Eye (tissue), 1 donor: ENCODE measurements around the gene DYNLT1.
"Not testable (repeated sequence)": the region's sequence is repeated elsewhere in the genome, so short reads cannot be mapped to it uniquely, and the experiment has no call there.

Experiments used
- DNase-seq: peaks from one replicate; pipeline ENCODE4 v3.0.0-alpha.2; 2015

Gene DYNLT1

GRCh38 chr6:158662954-158663624 lies 18.5 kb upstream of the DYNLT1 start:
- peak; percentile 68 for DNase-seq

- no peak for DNase-seq
Measured at GRCh38 chr6:158662607-158662953, 18.0 kb upstream of the DYNLT1 start.

DNA sequence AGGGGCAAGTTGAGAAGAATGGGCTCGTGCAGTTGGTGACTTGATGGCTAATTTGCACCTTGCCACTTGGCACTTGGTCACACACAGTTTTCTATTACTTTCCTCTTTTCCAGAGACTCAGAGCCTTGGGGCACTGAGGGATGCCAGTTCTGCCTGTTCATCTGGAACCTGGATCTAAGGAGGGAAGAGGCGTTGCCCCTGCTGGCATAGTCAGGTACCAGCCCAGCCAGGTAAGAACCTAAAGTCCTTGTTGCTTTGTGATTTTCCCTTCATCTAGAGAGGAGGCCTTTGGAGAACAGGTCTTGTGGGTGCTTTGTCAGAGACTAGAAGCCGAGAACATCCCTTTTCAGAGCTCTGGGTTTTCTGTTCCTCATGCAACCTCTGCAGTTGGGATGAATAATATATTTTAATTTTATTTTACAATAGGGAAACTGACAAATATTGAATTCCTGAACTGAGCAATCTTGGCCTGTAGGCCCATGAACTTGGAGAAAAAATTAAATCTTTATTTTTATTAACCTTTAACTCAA lies 16.7 kb upstream of the DYNLT1 start:
- DNase-seq = no peak

DNA sequence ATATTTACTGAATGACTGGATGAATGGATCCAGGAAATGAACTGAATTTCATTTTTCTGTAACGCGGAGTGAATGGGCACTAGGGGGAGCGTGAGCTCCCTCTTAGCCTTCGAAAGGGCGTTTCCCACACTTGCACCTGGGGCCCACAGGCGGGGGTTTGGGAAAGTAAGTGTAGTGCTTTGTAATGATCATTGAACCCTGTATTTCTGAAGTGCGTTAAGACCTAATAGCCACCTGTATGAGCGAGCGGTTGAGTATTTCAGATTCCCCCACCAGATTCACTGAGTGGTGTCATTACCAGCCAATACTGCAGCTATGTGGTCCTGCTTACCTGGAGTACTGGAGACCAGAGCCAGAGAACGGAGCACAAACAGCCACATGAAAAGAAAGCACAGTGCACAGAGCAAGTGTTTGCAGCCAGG lies 15.8 kb upstream of the DYNLT1 start:
- DNase-seq = no peak

GRCh38 chr6:158656986-158657385 lies 12.4 kb upstream of the DYNLT1 start:
- not testable (repeated sequence) for DNase-seq

- DNase-seq = no peak
Measured at GRCh38 chr6:158655569-158656450, 11.3 kb upstream of the DYNLT1 start.

DNA sequence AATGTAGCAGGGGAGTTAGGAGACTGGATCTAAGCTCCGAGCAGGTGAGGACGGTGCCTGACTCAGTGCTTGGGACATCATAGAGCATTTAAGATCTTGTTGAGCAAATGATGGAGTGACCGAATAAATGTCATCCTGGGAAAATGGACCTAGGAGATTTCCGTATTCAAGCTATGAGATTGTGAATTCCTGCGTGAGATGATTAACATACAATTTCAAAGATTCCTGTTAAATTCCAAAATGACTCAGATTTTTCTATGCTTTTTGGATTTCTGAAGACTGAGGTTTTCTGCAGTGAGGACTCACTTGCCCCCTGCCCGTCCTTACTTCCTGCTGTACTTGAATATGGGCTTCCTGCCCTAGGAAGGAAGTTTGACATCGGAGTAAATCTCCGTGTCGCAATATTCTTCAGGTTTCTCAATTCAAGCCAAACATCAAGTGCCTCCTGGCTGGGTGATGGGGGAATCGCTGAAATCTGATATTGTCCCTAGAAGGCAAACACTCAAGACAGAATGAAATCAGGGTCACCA lies 10.5 kb upstream of the DYNLT1 start:
- DNase-seq = no peak

DNA sequence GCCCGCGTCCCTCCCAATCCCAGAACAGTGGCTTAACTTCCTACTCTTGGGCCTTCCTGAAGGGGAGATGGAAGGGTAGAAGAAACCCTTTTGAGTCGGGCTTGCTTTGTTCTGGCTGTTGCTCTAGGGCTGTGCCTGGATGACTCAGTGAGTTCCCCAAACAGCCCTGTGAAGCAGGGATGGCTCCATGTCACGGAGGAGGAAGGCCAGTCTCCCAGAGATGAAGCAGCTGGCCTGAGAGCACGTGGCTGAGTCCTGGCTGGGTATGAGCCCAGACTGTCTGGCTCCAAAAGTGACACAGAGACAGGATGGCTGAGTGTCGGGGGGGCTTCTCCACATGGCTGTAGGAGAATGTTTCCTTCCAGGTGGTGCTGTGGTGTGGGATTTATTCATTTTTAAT lies 10.0 kb upstream of the DYNLT1 start:
- DNase-seq = no peak

- no peak for DNase-seq
Measured at GRCh38 chr6:158653577-158654354, 9.2 kb upstream of the DYNLT1 start.

DNA sequence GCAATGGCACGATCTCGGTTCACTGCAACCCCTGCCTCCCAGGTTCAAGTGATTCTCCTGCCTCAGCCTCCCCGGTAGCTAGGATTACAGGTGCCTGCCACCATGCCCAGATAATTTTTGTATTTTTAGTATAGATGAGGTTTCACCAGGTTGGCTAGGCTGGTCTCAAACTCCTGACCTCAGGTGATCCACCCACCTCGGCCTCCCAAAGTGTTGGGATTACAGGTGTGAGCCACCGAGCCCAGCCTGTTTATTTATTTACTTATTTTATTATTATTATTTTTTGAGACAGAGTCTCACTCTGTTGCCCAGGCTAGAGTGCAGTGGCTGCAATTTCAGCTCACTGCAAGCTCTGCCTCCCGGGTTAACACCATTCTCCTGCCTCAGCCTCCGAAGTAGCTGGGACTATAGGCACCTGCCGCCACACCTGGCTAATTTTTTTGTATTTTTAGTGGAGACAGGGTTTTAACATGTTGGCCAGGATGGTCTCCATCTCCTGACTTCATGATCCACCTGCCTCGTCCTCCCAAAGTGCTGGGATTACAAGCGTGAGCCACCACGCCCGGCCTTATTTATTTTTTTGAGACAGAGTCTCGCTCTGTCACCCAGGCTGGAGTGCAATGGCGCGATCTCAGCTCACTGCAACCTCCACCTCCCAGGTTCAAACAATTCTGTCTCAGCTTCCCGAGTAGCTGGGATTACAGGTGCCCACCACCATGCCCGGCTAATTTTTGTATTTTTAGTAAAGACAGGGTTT lies 7.6 kb upstream of the DYNLT1 start:
- DNase-seq = not testable (repeated sequence)

DNA sequence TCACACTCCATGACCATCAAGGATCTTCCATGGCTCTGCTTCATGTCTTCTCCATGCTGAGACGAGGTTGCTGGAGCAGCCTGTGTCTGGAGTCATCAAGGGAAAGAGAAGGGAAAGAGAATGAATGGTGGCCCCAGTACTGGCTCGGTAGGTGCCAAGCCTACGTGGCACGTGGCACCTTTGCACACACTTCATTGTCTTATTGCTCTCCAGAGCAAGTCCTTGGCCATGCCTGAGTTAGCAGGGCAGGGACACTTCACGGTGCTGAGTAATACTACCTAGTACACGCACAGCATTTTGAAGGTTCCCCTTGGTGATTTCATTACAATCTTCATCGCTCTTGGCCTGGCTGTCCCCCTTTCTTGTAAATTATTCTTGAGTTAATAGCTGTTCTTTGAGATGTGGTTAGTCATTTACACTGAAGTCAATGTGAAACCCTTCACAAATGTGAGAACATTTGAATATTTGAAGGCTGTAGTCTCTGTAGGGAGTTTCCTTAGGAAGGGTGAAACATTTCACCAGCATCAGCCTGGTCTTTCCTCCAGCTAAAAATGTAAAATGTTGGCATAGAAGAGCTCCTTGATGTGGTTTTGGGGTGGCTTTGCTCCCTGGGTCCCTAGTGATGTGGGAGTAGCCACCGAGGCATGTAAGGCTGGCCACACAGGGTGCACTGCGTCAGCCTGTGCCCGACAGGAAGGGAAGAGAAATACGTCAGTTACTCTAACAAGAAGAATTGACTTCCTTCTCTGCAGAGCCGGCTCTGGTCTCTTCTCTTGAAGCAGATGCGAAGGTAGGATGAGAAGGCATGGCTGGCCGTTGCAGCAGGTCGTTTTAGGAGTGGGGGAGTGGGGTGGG lies 5.0 kb upstream of the DYNLT1 start, which contains the start of gene SYTL3:
Gene SYTL3 (plus strand): TSS at position 766 of the 855 bp plus-strand sequence. CDS start 13,215 bp downstream, outside the sequence.
- DNase-seq = no peak

- DNase-seq = no peak
Measured at GRCh38 chr6:158648682-158649131, 4.2 kb upstream of the DYNLT1 start.

- DNase-seq = no peak
Measured at GRCh38 chr6:158647501-158647900, 3.0 kb upstream of the DYNLT1 start.

GRCh38 chr6:158646023-158646910 lies 1.7 kb upstream of the DYNLT1 start:
- DNase-seq = no peak

- no peak for DNase-seq
Measured at GRCh38 chr6:158645064-158646022, 800 bp upstream of the DYNLT1 start.

GRCh38 chr6:158643836-158644230 lies 710 bp downstream of the DYNLT1 start:
- no peak for DNase-seq

DNA sequence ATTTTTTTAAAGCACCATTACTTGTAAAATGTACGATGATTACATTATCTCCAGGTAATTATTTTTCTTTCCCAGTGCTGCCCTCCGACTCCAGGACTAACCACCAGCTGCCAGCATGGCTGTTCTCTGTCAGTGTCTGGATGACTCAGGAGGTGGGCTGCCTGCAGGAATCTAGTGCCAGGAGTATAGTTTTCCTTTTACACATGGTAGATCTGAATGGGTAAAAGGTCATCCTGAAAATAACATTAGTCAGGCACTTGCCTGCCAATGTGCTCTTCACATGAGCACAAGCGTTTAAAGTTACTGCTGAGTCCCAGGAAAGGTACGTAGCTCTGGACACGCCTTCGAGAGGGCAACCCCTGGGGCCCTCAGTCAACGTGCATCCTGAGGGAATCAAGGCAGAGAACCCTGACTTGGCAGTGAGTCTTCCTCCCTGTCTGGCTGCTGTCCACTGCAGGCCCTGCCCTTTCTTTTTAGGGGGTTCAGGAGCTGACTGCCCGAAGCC lies 2.4 kb downstream of the DYNLT1 start:
- DNase-seq = no peak

DNA sequence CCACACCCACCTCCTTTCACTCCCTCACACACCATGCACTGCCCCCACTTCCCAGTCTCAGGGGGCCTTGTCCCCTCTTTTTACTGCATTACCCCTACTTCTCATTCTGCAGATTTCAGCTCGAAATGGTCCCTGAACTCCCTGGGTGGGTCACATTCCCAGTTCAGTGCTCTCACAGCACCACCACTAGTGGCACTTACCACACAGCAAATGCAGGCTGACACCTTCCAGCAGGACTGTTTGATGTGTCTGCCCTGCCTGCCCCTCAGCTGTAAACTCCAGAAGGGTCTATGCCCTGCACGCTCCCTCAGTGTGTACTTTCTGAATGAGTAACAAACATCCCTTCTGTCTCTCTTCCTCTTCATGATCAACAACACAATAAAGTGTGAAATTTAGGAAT lies 4.0 kb downstream of the DYNLT1 start:
- no peak for DNase-seq
